Mucosa of gallbladder (tissue), 1 donor: ENCODE measurements around the gene MPI. TPM values are rescaled to one million over a fixed set of nuclear protein-coding genes. Genes with fewer than 3 reads are reported as not detected.
"Not testable (repeated sequence)": the region's sequence is repeated elsewhere in the genome, so short reads cannot be mapped to it uniquely, and the experiment has no call there.

Experiments
- DNase-seq: peaks from one replicate; pipeline ENCODE4 v3.0.0-alpha.2; 2020; ENCODE audit warnings: low spot score
- total RNA-seq: library from RNA; stranded (reverse); gene quantifications from one replicate; pipeline ENCODE4 v1.2.1, GENCODE V29; 2021
- donor health status: DM: no; HTN: no; CAD: no.

The MPI gene
- total RNA-seq, 1 donor from 2014 or later, result 46.0 TPM

GRCh38 chr15:74863239-74864056, 26.4 kb upstream of the MPI start:
- DNase-seq, result no peak

DNA sequence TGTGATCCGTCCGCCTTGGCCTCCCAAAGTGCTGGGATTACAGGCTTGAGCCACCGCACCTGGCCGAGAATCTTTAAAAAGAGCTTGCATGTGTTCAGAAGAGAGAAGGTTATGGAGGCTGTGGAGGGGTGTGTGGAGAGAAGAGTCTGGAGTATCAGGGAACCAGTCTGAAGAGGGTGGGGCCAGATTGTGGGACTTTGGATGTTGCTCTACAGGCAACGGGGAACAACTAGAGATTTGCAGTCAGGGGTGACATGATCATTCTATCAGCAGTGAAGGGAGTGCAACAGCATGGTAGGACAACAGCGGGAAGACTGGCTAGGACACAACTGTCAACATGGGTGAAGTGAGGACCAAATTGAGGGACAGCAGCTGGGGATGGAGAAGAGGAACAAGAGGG, 25.5 kb upstream of the MPI start:
- no peak for DNase-seq

DNA sequence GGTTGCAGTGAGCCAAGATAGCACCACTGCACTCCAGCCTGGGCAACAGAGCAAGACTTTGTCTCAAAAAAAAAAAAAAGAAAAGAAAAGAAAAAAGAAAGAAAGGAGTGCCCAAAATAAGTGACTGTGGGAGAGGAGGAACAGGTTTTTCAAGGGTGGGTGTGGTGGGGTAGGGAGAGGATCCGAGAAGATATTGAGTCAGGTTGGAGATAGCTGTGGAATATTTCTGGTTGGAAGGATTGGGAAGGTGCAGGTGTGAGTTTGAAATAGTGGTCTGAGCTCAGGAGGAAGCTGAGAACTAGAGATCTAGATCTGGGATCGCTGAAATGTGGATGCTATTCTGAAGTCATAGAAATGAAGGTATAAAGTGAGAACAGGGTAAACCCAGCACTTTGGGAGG, 24.5 kb upstream of the MPI start:
- DNase-seq, result no peak

DNA sequence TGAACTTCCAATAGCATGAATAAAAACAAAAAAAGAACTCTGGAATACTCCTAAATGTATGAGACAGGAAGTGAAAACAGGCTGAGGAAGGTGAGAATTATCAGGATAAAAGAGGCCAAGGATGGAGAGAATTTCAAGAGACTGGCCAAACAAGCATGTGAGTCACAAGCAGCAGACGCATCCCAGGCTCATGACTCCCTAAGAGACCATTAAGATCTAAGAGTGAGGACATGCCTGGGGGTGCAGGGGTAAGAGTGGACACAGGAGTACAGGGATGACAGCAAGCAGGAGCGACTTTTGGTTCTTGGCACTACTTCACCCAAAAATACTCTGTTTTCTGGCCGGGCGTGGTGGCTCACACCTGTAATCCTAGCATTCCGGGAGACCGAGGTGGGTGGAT, 23.8 kb upstream of the MPI start:
- no peak for DNase-seq

GRCh38 chr15:74867466-74868038, 22.3 kb upstream of the MPI start:
- no peak for DNase-seq

DNA sequence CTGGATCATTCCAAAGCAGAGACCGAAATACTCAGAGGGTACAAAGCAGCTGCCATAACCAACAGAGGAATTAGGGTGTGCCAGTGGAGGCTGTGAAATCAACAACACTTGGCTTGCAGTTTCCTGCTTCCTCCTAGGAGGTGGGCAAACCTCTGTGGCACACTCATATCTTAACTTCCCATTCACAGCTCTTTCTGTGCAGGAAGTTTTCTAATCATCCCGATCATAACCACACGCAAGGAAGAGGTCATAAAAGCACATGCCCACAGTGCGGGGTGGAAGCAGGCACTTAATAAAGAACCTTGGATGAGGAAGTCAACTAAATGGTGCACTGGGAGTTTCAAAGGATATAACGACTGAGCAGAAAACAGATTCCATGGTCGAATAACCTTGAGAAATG, 21.8 kb upstream of the MPI start:
- DNase-seq, result no peak

- no peak for DNase-seq
Observed at GRCh38 chr15:74869372-74869725, 20.5 kb upstream of the MPI start.

GRCh38 chr15:74869726-74870407, 20.0 kb upstream of the MPI start:
- DNase-seq, result peak; percentile 65

DNA sequence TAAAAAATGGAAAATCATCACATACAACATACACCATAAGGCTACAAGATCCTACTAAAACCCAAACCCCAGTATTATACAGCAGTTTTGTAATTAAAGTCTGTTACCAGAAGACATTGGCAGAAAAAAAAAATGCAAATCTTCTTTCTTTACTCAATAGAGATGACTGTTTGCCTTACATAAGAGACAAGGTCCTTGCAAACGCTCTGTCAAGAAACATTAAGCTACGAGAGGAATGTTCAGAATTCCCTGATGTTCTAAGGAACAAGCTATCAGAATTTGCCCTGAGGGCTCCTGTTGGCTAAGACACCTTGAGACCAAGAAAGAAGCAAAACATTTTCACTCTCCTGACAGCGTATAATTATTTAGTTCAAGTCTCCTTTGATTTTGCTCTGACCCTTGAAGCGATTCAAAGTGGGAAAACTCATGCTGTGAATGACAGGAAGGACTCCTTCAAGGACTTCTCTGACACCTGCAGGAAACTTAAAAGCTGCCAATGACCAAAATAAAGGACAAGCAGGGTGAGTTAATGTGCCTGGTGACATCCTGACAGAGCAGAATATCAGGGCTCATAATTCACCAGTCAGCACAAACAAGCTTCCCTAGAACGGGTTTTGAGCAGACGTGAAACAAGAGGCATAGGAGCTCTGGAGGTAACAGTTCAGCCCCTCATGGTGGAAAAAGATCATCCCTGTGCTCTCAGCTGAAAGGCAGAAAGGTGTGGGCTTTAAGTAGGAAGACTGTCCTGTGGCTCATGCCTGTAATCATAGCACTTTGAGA, 19.2 kb upstream of the MPI start:
- no peak for DNase-seq

- no peak for DNase-seq
Observed at GRCh38 chr15:74872702-74873035, 17.2 kb upstream of the MPI start.

DNA sequence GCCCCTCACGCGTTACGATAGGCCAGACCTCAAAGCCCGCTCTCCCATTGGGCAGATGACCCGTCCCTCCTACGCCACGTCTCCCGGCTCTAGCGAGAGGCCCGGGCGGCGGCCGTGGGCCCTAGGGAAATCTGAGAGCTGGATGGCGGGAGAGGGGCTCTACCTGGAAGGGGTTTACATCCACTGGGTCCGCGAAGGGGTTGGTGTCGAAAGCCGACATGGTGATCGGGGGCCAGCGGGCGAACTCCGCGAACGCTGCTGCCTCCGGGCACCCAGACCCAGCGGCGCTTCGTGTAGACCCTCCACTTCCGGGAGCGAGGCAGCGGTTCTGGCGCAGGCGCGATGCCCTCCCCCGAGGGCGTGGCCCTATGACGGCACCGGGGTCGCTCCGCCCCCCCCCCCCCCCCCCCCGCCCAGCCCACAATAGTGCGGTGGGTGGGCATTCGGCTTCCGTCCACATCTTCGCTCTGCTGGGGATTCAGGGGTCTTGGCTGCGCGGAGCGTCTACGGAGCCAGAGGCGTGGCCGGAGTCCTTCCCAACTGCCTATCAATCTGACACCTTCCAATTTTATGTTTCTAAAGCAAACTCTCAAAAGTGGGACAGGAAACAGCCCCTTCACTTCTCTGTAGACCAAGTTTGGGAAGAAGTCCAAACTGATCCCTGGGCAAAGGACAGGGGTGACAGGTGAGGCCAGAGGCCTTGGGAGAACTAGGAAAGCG, 16.6 kb upstream of the MPI start, which contains the start of gene SCAMP2:
SCAMP2 (minus strand) TSS at position 330 of the 720 bp plus-strand sequence; CDS start at position 220, 110 bp downstream.
- DNase-seq, result peak; percentile 93

- no peak for DNase-seq
Observed at GRCh38 chr15:74873756-74874424, 16.0 kb upstream of the MPI start.

DNA sequence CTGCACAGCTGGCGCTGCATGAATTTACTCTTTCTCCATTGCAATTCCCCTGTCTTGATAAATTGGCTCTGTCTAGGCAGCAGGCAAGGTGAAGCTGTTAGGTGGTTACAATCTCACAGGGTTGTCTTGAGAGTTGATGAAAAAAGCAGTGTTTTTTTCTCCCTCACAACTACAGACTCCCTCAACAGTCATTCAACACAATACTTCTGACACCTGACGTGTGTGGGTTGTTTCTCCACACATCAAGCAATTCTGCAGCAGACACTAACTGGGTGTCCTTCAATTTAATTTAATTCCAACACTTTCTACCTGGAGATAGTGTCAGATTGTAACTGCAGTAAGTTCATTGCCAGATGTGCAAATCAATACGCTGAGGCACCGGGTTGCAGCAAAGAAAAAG, 11.6 kb upstream of the MPI start:
- no peak for DNase-seq

- no peak for DNase-seq
Observed at GRCh38 chr15:74882528-74882927, 7.3 kb upstream of the MPI start.

DNA sequence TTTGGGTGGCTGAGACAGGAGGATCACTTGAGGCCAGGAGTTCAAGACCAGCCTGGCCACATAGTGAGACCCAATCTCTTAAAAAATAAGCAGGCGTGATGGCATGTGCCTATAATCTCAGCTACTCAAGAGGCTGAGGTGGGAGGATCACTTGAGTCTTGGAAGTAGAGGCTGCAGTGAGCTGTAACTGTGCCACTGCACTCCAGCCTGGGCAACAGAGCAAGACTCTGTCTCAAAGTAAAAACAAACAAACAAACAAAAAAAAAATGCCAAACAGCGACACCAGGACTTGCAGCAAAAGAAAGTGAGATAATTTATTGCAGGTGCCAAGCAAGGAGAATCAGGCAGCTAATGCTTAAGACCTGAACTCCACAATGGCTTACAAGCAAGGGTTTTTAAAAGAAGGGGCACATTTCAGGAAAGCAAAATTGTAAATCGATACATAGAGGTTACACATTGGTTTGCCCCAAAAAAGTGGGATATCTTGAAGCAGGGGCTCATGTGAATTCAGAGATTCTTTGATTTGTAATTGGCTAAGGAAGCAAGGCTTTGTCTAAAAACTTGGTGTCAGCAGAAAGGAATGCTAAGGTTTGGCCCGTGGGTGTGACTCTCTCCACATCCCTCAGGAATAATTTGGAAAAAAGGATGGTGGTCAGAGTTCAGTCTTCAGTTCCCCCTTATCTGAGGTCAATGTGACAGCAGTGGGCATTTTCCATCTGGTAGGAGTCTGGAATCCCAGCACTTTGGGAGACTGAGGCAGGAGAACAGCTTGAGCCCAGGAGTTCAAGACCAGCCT, 5.2 kb upstream of the MPI start:
- no peak for DNase-seq

- DNase-seq, result no peak
Observed at GRCh38 chr15:74885461-74885860, 4.4 kb upstream of the MPI start.

GRCh38 chr15:74887537-74888193, 2.2 kb upstream of the MPI start:
- not testable (repeated sequence) for DNase-seq

- no peak for DNase-seq
Observed at GRCh38 chr15:74888716-74889115, 1.1 kb upstream of the MPI start.

DNA sequence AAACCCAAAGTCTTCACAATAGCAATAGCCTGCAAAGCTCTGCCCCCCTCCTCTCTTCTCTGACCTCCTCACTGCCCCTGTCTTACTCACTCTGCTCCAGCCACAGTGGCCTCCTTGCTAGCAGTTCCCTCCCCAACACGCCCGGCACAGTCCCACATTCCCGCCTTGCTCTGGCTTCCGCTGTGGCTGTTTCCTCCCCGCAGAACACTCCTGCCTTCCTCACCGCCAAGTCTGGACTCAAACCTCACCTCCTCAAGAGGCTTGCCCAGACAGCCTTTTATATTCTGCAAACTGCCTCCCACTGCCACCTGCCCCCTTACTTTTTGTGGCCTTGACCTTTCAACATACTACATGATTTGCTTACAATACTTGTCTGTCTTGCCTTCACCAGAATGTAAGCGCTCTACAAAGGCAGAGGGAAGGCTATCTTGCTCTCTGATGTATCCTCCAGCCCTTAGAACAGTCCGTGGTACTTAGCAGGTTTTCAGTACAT, 406 bp upstream of the MPI start:
- no peak for DNase-seq

DNA sequence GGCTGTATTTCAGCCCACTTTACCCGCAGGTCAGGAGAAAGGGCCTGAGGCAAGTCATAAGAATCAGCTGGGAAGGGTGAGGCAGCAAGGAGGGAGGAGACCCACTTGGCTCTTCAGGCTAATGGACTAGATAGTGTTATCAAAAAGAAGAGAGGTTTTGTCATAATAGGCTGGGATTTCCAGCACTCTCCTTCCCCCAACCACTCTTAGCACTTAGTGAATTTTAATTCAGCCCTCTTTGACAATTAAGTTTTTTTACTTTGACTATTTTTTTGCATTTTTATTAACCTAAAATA, 771 bp downstream of the MPI start:
- no peak for DNase-seq
